PC-9 (cell line): ENCODE data around the gene TSHZ2. TPM values are rescaled to one million over a fixed set of nuclear protein-coding genes. Genes with fewer than 3 reads are reported as not detected.

Experiments
- BruUV-seq: library from RNA; stranded (reverse); fragments of 400-500 nt; replicated peaks from 2 replicates; lab custom pipeline; 2021; lab: Mats Ljungman, UMichigan
- CTCF ChIA-PET: fragments of 300-600 bp; sonication (Branson Sonifier 250); formaldehyde crosslinking; loops from one replicate; lab custom pipeline; 2022; ENCODE audit warnings: antibody characterized with exemption; lab: Charles Lee
- POLR2A ChIA-PET: fragments of 300-600 bp; sonication (Branson Sonifier 250); formaldehyde crosslinking; loops from one replicate; lab custom pipeline; 2022; ENCODE audit warnings: antibody characterized with exemption; ENCODE audit not compliant: unreplicated experiment; lab: Charles Lee
- DNase-seq, 2 experiments: peaks; one replicate each; pipeline versions ENCODE4 v3.0.0 to v3.0.0-alpha.2; 2015 to 2022; ENCODE audit warnings: mixed read lengths in 1 of 2
- H2AFZ ChIP-seq: fragments of 200-600 bp; sonication (generic); 2 replicates; pipeline ENCODE4 v1.8.1; 2017; ENCODE audit warnings: antibody characterized with exemption
- H3F3A ChIP-seq: fragments of 200-600 bp; sonication (generic); 2 replicates; pipeline ENCODE4 v1.8.1; 2017; ENCODE audit warnings: antibody characterized with exemption, mild to moderate bottlenecking, low read depth; ENCODE audit not compliant: insufficient read depth
- H3K27ac ChIP-seq: fragments of 200-600 bp; sonication (generic); 2 replicates; pipeline ENCODE4 v1.6.1; 2016; ENCODE audit warnings: mixed run types
- H3K27me3 ChIP-seq: fragments of 200-600 bp; sonication (generic); 2 replicates; pipeline ENCODE4 v1.6.1; 2016; ENCODE audit warnings: low read depth, mixed run types; ENCODE audit not compliant: insufficient read depth
- H3K36me3 ChIP-seq: fragments of 200-600 bp; sonication (generic); 2 replicates; pipeline ENCODE4 v1.6.1; 2016; ENCODE audit warnings: low read depth, mixed run types
- H3K4me1 ChIP-seq: fragments of 200-600 bp; sonication (generic); replicated peaks from 2 replicates; pipeline ENCODE4 v1.6.1; 2016; ENCODE audit warnings: mixed run types; ENCODE audit not compliant: insufficient read depth
- H3K4me2 ChIP-seq: fragments of 200-600 bp; sonication (generic); 2 replicates; pipeline ENCODE4 v1.6.1; 2017; ENCODE audit warnings: mixed run types
- H3K4me3 ChIP-seq: fragments of 200-600 bp; sonication (generic); 2 replicates; pipeline ENCODE4 v1.6.1; 2016; ENCODE audit warnings: mixed run types
- H3K79me2 ChIP-seq: fragments of 200-600 bp; sonication (generic); 2 replicates; pipeline ENCODE4 v1.6.1; 2017; ENCODE audit warnings: low read depth, mixed run types
- H3K9me2 ChIP-seq: fragments of 200-600 bp; sonication (generic); 2 replicates; pipeline ENCODE4 v1.8.1; 2017; ENCODE audit warnings: mild to moderate bottlenecking; ENCODE audit not compliant: insufficient read depth
- H3K9me3 ChIP-seq: fragments of 200-600 bp; sonication (generic); 2 replicates; pipeline ENCODE4 v1.8.1; 2016; ENCODE audit warnings: low read depth; ENCODE audit not compliant: insufficient read depth
- H4K20me1 ChIP-seq: fragments of 200-600 bp; sonication (generic); 2 replicates; pipeline ENCODE4 v1.8.1; 2017; ENCODE audit not compliant: insufficient read depth
- CTCF ChIP-seq: fragments of 200-600 bp; sonication (generic); conservative IDR thresholded peaks from 2 replicates; pipeline ENCODE4 v1.6.1; 2017; ENCODE audit warnings: mixed run types, antibody characterized with exemption, mild to moderate bottlenecking, moderate library complexity
- EZH2 ChIP-seq: fragments of 200-600 bp; sonication (generic); IDR thresholded peaks from 2 replicates; pipeline ENCODE4 v1.8.0; 2017; ENCODE audit warnings: antibody characterized with exemption, low read depth
- intact Hi-C: fragments of 100-400 bp; cut with micrococcal nuclease; formaldehyde crosslinking; loops from one replicate; pipeline ENCODE4 v1.10.0; 2022; ENCODE audit not compliant: unreplicated experiment
- total RNA-seq: library from RNA; stranded (reverse); gene quantifications from 2 replicates; pipeline ENCODE4 v1.2.3, GENCODE V29; 2021

The TSHZ2 gene
- total RNA-seq, 1 experiment from 2014 or later, result not detected

DNA sequence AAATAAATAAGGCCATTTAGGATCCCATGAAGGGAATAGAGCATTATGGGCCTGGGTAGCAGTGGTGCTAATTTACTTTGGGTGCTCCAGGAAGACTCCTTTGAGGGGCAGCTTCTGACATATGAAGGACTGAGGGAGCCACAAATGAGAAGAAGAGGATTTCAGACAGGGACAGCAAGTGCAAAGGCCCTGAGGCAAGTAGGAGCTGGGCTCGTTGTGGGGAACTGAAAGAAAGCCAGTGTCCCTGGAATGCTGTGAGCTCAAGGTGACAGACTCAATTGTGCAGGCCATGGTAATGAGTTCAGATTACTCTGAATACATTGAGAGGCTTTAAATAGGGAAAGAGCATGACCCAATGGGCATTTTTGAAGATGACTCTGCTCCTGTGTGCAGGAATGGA lies 307.6 kb downstream of the TSHZ2 start:
- Histone ChIP-seq H3K27me3 (peaks cover 81% of the 10 kb centered on the region), H3K36me3 (no peaks in the 10 kb centered on the region)

DNA sequence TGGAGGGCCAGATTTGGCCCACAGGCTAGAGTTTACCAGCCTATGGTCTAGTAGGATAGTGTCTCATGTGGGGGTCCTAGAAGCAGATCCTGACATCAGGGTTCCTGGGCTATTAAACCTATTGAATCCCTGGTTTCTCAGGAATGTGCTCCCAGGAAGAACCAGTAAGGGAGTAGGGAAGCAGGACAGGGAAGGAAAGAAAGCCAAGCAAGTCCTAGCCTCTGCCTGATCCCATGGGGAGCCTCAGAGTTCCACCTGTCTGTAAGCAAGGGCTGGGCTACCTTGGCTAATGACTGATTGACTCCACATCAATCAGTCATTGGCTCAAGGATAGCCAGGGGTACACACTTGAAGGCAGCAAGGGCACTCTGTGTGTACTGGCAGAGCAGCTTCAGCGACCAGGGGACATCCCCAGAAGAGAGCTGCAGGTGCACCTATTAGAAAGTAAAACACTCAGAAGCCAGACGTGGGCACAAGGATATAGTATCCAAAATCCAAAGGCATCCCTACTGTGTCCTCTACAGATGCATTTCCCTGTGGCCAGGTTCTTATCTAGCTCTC lies 309.5 kb downstream of the TSHZ2 start:
- H2AFZ ChIP-seq, result no peak overlapping the region
- no peaks in the 10 kb centered on the region for H4K20me1 ChIP-seq
- no peaks in the 10 kb centered on the region for H3K9me3 ChIP-seq
- TF ChIP-seq EZH2 (no peak), CTCF (no peak)
- no peak overlapping the region for H3K4me3 ChIP-seq
- POLR2A ChIA-PET, result no interaction called here
- no peaks in the 10 kb centered on the region for H3K36me3 ChIP-seq
- no peak overlapping the region for H3K27ac ChIP-seq
- H3K4me2 ChIP-seq, result no peak overlapping the region
- peak in 1 of 2 experiments; percentile 26 for DNase-seq
- intact Hi-C loops, result no loop called here
- H3K4me1 ChIP-seq, result no peaks in the 10 kb centered on the region
- peaks cover 82% of the 10 kb centered on the region for H3K27me3 ChIP-seq
- CTCF ChIA-PET, result no interaction called here
- H3K79me2 ChIP-seq, result no peaks in the 10 kb centered on the region
- no peaks in the 10 kb centered on the region for H3K9me2 ChIP-seq
- no peaks in the 10 kb centered on the region for H3F3A ChIP-seq
- BruUV-seq, result no TSS peak

More for the DNA sequence above, 307.6 kb downstream of the TSHZ2 start:
- Histone ChIP-seq H4K20me1 (no peaks in the 10 kb centered on the region), H3K79me2 (no peaks in the 10 kb centered on the region), H3K9me3 (no peaks in the 10 kb centered on the region), H3K27ac (no peak overlapping the region), H3K4me1 (no peaks in the 10 kb centered on the region), H2AFZ (no peak overlapping the region), H3K4me3 (no peak overlapping the region), H3F3A (no peaks in the 10 kb centered on the region), H3K4me2 (no peak overlapping the region), H3K9me2 (no peaks in the 10 kb centered on the region)
- POLR2A ChIA-PET, result no interaction called here
- CTCF ChIA-PET, result no interaction called here
- DNase-seq, result no peak
- intact Hi-C loops, result no loop called here
- TF ChIP-seq EZH2 (no peak), CTCF (no peak)
- BruUV-seq, result no TSS peak

DNA sequence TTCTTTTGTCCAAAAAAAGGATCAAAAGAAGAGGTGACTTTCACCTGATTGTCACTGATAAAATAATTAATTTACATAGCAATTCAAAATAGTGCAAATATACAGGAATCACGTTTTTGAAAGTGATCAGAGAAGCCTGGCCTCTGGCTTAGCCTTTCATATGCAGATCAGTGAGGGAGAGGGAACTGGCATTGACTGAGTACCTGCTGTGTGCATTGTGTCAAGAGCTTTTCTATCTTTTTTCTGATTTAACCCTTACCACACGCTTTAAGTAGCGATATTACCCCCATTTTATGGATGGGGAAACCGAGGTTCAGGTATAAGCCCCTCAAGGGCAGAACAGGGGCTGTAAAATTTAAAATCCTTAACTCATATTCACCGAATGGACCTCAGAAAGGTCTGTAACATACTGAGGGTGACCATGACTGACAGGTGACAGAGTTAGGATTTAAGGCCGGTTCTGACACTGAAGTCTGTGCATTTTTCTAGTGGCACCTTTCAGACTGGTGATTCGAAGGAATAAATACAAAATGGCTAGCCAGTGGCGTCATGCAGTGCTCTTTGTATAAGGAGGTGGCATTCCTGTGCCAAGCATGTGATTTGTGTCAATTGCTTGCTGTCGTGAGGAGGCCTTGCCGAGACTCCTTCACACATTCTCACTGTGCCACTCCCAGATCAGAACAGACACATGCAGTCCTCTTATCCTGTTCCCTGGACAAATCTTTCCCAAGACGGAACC lies 310.2 kb downstream of the TSHZ2 start:
- Histone ChIP-seq H3K9me3 (no peaks in the 10 kb centered on the region), H3K36me3 (no peaks in the 10 kb centered on the region), H3K4me1 (no peaks in the 10 kb centered on the region), H3K27ac (no peak overlapping the region), H3F3A (no peaks in the 10 kb centered on the region), H3K27me3 (peaks cover 77% of the 10 kb centered on the region), H2AFZ (no peak overlapping the region), H3K4me2 (no peak overlapping the region), H3K9me2 (no peaks in the 10 kb centered on the region), H4K20me1 (no peaks in the 10 kb centered on the region), H3K4me3 (no peak overlapping the region), H3K79me2 (no peaks in the 10 kb centered on the region)
- intact Hi-C loops, result no loop called here
- no TSS peak for BruUV-seq
- ChIA-PET POLR2A (no interaction called here), CTCF (no interaction called here)
- TF ChIP-seq CTCF (no peak), EZH2 (no peak)
- peak in 1 of 2 experiments; percentile 22 for DNase-seq
